ENCODE measurements around the gene MTHFS. TPM values are rescaled to one million over a fixed set of nuclear protein-coding genes. Genes with fewer than 3 reads are reported as not detected.
"Not testable (repeated sequence)": the region's sequence is repeated elsewhere in the genome, so short reads cannot be mapped to it uniquely, and the experiment has no call there.

Gene MTHFS
- total RNA-seq, 1 experiment from 2014 or later = 8.7 TPM

GRCh38 chr15:79942741-79943481 lies 46.1 kb upstream of the MTHFS start:
- ChIA-PET CTCF (no interaction called here), POLR2A (ENCODE audit: low non-redundant PET) (no interaction called here)
- intact Hi-C loops (cut with micrococcal nuclease; ENCODE audit: unreplicated experiment) = no loop called here
- no TSS peak for BruUV-seq (replicated peaks)
- Histone ChIP-seq H3K27ac (ENCODE audit: low read depth, low read length, poor library complexity, severe bottlenecking) (no peak overlapping the region), H3K4me3 (ENCODE audit: low read depth, low read length, poor library complexity, severe bottlenecking) (no peak overlapping the region), H3K27me3 (replicated peaks; ENCODE audit: insufficient read depth, low read depth, low read length, poor library complexity) (peaks cover 3% of the 10 kb centered on the region), H3K4me1 (ENCODE audit: insufficient read depth, low read length, poor library complexity, severe bottlenecking) (no peaks in the 10 kb centered on the region), H3K36me3 (ENCODE audit: insufficient read depth, low read length, poor library complexity, severe bottlenecking) (no peaks in the 10 kb centered on the region), H3K9me3 (ENCODE audit: low read depth, low read length, poor library complexity, severe bottlenecking) (no peaks in the 10 kb centered on the region)
- DNase-seq (ENCODE audit: low spot score) = no peak
- TF ChIP-seq CTCF (conservative IDR thresholded peaks at IDR 0.05; ENCODE audit: low read depth, low read length) = no peak

GRCh38 chr15:79939399-79939798 lies 42.6 kb upstream of the MTHFS start:
- no TSS peak for BruUV-seq (replicated peaks)
- Histone ChIP-seq H3K4me1 (ENCODE audit: insufficient read depth, low read length, poor library complexity, severe bottlenecking) (no peaks in the 10 kb centered on the region), H3K36me3 (ENCODE audit: insufficient read depth, low read length, poor library complexity, severe bottlenecking) (no peaks in the 10 kb centered on the region), H3K27me3 (replicated peaks; ENCODE audit: insufficient read depth, low read depth, low read length, poor library complexity) (no peaks in the 10 kb centered on the region), H3K9me3 (ENCODE audit: low read depth, low read length, poor library complexity, severe bottlenecking) (no peaks in the 10 kb centered on the region), H3K27ac (ENCODE audit: low read depth, low read length, poor library complexity, severe bottlenecking) (no peak overlapping the region), H3K4me3 (ENCODE audit: low read depth, low read length, poor library complexity, severe bottlenecking) (no peak overlapping the region)
- TF ChIP-seq EZH2 (IDR thresholded peaks at IDR 0.05; ENCODE audit: borderline replicate concordance, low read depth, low read length, poor library complexity, severe bottlenecking) (no peak), CTCF (conservative IDR thresholded peaks at IDR 0.05; ENCODE audit: low read depth, low read length) (no peak)
- ChIA-PET CTCF (no interaction called here), POLR2A (ENCODE audit: low non-redundant PET) (no interaction called here)
- intact Hi-C loops (cut with micrococcal nuclease; ENCODE audit: unreplicated experiment) = no loop called here
- no peak for DNase-seq (ENCODE audit: low spot score)

GRCh38 chr15:79938143-79938542 lies 41.3 kb upstream of the MTHFS start:
- ChIA-PET POLR2A (ENCODE audit: low non-redundant PET) (no interaction called here), CTCF (no interaction called here)
- intact Hi-C loops (cut with micrococcal nuclease; ENCODE audit: unreplicated experiment) = no loop called here
- Histone ChIP-seq H3K27me3 (replicated peaks; ENCODE audit: insufficient read depth, low read depth, low read length, poor library complexity) (no peaks in the 10 kb centered on the region), H3K27ac (ENCODE audit: low read depth, low read length, poor library complexity, severe bottlenecking) (no peak overlapping the region), H3K36me3 (ENCODE audit: insufficient read depth, low read length, poor library complexity, severe bottlenecking) (no peaks in the 10 kb centered on the region), H3K4me3 (ENCODE audit: low read depth, low read length, poor library complexity, severe bottlenecking) (no peak overlapping the region), H3K9me3 (ENCODE audit: low read depth, low read length, poor library complexity, severe bottlenecking) (no peaks in the 10 kb centered on the region), H3K4me1 (ENCODE audit: insufficient read depth, low read length, poor library complexity, severe bottlenecking) (no peaks in the 10 kb centered on the region)
- DNase-seq (ENCODE audit: low spot score) = no peak
- no peak for TF ChIP-seq CTCF (conservative IDR thresholded peaks at IDR 0.05; ENCODE audit: low read depth, low read length)
- TF ChIP-seq EZH2 (IDR thresholded peaks at IDR 0.05; ENCODE audit: borderline replicate concordance, low read depth, low read length, poor library complexity, severe bottlenecking) = no peak
- BruUV-seq (replicated peaks) = no TSS peak

- H3K27ac ChIP-seq (ENCODE audit: low read depth, low read length, poor library complexity, severe bottlenecking); H3K4me3 ChIP-seq (ENCODE audit: low read depth, low read length, poor library complexity, severe bottlenecking); DNase-seq (ENCODE audit: low spot score); H3K4me1 ChIP-seq (ENCODE audit: insufficient read depth, low read length, poor library complexity, severe bottlenecking); CTCF ChIA-PET; intact Hi-C loops (cut with micrococcal nuclease; ENCODE audit: unreplicated experiment); H3K36me3 ChIP-seq (ENCODE audit: insufficient read depth, low read length, poor library complexity, severe bottlenecking); BruUV-seq (replicated peaks); H3K27me3 ChIP-seq (replicated peaks; ENCODE audit: insufficient read depth, low read depth, low read length, poor library complexity); POLR2A ChIA-PET (ENCODE audit: low non-redundant PET); H3K9me3 ChIP-seq (ENCODE audit: low read depth, low read length, poor library complexity, severe bottlenecking): not testable (repeated sequence)
Measured at GRCh38 chr15:79935556-79936201, 38.9 kb upstream of the MTHFS start.

Data from A673 (cell line).